ENCODE results near the gene KCTD2.
"Not testable (repeated sequence)": the region's sequence is repeated elsewhere in the genome, so short reads cannot be mapped to it uniquely, and the experiment has no call there.

Gene KCTD2

GRCh38 chr17:75059369-75060345, 12.6 kb downstream of the KCTD2 start:
- no peak for DNase-seq

- DNase-seq, result no peak
These were observed 13.5 kb downstream of the KCTD2 start for GRCh38 chr17:75060434-75061054.

- no peak for DNase-seq
These were observed 14.0 kb downstream of the KCTD2 start for GRCh38 chr17:75061055-75061438.

- DNase-seq, result no peak
These were observed 14.6 kb downstream of the KCTD2 start for GRCh38 chr17:75061618-75062017.

- DNase-seq, result no peak
These were observed 16.2 kb downstream of the KCTD2 start for GRCh38 chr17:75063201-75063600.

GRCh38 chr17:75063626-75064025, 16.6 kb downstream of the KCTD2 start:
- no peak for DNase-seq

GRCh38 chr17:75064040-75064439, 17.0 kb downstream of the KCTD2 start:
- no peak for DNase-seq

- no peak for DNase-seq
These were observed 17.4 kb downstream of the KCTD2 start for GRCh38 chr17:75064460-75064859.

GRCh38 chr17:75064867-75065561, 18.0 kb downstream of the KCTD2 start:
- DNase-seq, result no peak

- DNase-seq, result no peak
These were observed 18.6 kb downstream of the KCTD2 start for GRCh38 chr17:75065562-75066151.

- DNase-seq, result no peak
These were observed 20.8 kb downstream of the KCTD2 start for GRCh38 chr17:75067856-75068255.

- DNase-seq, result no peak
These were observed 21.7 kb downstream of the KCTD2 start for GRCh38 chr17:75068750-75069149.

- DNase-seq, result no peak
These were observed 22.8 kb downstream of the KCTD2 start for GRCh38 chr17:75069783-75070182.

- not testable (repeated sequence) for DNase-seq
These were observed 24.6 kb downstream of the KCTD2 start for GRCh38 chr17:75071478-75072271.

- not testable (repeated sequence) for DNase-seq
These were observed 25.9 kb downstream of the KCTD2 start for GRCh38 chr17:75072909-75073308.

- DNase-seq, result no peak
These were observed 26.6 kb downstream of the KCTD2 start for GRCh38 chr17:75073618-75074047.

GRCh38 chr17:75074532-75074931, 27.5 kb downstream of the KCTD2 start:
- DNase-seq, result no peak

- no peak for DNase-seq
These were observed 28.7 kb downstream of the KCTD2 start for GRCh38 chr17:75075597-75076336.

- DNase-seq, result no peak
These were observed 30.1 kb downstream of the KCTD2 start for GRCh38 chr17:75077072-75077495.

- DNase-seq, result peak; percentile 24 to 31
These were observed 30.7 kb downstream of the KCTD2 start for GRCh38 chr17:75077496-75078283.

Data from activated CD4-positive, alpha-beta T cell treated with anti-CD3 and anti-CD28 coated beads for 4 hours (primary cell).